HepG2 (cell line): ENCODE measurements around the gene NEDD4L.

Experiments
- ARHGAP35 ChIP-seq: sonication (generic); formaldehyde crosslinking; IDR thresholded peaks from 2 replicates; pipeline ENCODE4 v1.9.0; 2022; ENCODE audit warnings: mild to moderate bottlenecking, inconsistent platforms, moderate library complexity, missing genetic modification reagents, borderline replicate concordance
- FLYWCH1 ChIP-seq: sonication (generic); formaldehyde crosslinking; IDR thresholded peaks from 2 replicates; pipeline ENCODE4 v1.8.1; 2023; ENCODE audit warnings: mild to moderate bottlenecking, missing genetic modification reagents
- FOXC1 ChIP-seq: sonication (generic); formaldehyde crosslinking; IDR thresholded peaks from 2 replicates; pipeline ENCODE4 v1.8.0; 2022; ENCODE audit warnings: mild to moderate bottlenecking, missing genetic modification reagents, borderline replicate concordance
- HDAC6 ChIP-seq: fragments of 200-600 bp; sonication (generic); IDR thresholded peaks from 2 replicates; pipeline ENCODE4 v1.7.0; 2017; ENCODE audit warnings: mild to moderate bottlenecking, antibody characterized with exemption, low read length, low read depth
- KDM1A ChIP-seq: IDR thresholded peaks from 2 replicates; pipeline ENCODE4 v1.6.1; 2016; ENCODE audit warnings: missing compliant biosample characterization
- MXI1 ChIP-seq: IDR thresholded peaks from 3 replicates; pipeline ENCODE4 v1.6.1; 2012; ENCODE audit warnings: low read depth, low read length, inconsistent platforms, borderline replicate concordance
- RCOR2 ChIP-seq: IDR thresholded peaks from 2 replicates; pipeline ENCODE4 v1.6.1; 2016; ENCODE audit warnings: missing biosample characterization, missing genetic modification reagents
- SUZ12 ChIP-seq: fragments of 150-350 bp; IDR thresholded peaks from 2 replicates; pipeline ENCODE4 v1.6.1; 2014; ENCODE audit warnings: low read depth, low read length
- ZBTB8A ChIP-seq: sonication (generic); formaldehyde crosslinking; IDR thresholded peaks from 2 replicates; pipeline ENCODE4 v1.4.0; 2020; ENCODE audit warnings: mild to moderate bottlenecking, low read depth, missing genetic modification reagents, borderline replicate concordance
- ZNF776 ChIP-seq: sonication (generic); formaldehyde crosslinking; IDR thresholded peaks from 2 replicates; pipeline ENCODE4 v1.4.0; 2020; ENCODE audit warnings: mild to moderate bottlenecking, missing genetic modification reagents
- TF ChIP-seq, protein P1 (sequence below), 2 experiments: IDR thresholded peaks; 2 replicates each; pipeline ENCODE4 v1.6.1; 2011 to 2012; ENCODE audit warnings: low read length in 2 of 2, borderline replicate concordance in 1 of 2, low read depth in 1 of 2, mild to moderate bottlenecking in 1 of 2, moderate library complexity in 1 of 2
- TF ChIP-seq, protein P2 (sequence below): sonication (generic); formaldehyde crosslinking; IDR thresholded peaks from 2 replicates; pipeline ENCODE4 v1.4.0; 2020; ENCODE audit warnings: missing genetic modification reagents

DNA sequence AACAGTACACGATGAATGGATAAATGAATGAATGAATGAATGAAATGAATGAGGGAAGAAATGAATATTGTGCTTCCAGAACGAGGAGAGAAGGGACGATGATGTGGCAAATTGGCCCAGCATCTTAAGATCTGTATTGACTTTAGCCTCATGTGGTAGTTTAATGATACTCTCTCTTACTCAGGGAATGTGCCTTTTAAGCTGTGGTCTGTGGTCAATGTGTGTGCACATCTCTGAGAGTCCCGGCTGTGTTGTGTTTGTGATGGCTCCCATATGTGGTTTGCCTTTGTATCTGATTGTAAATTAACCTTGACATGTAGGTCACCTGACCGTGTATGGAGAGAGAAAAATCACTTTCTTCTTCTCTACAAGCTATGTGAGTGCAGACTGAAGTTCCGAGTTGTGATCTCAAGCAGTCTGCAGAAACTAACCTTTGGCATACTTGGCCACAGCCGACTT lies 91.2 kb downstream of the NEDD4L start:
- no peak for TF ChIP-seq RCOR2 (CRISPR knock-in tag)
- no peak for TF ChIP-seq ARHGAP35 (CRISPR knock-in tag)
- TF ChIP-seq MXI1: no peak
- no peak for TF ChIP-seq ZBTB8A (CRISPR knock-in tag)
- TF ChIP-seq FOXC1: no peak
- TF ChIP-seq FLYWCH1 (CRISPR knock-in tag): no peak
- TF ChIP-seq, protein P1, sequence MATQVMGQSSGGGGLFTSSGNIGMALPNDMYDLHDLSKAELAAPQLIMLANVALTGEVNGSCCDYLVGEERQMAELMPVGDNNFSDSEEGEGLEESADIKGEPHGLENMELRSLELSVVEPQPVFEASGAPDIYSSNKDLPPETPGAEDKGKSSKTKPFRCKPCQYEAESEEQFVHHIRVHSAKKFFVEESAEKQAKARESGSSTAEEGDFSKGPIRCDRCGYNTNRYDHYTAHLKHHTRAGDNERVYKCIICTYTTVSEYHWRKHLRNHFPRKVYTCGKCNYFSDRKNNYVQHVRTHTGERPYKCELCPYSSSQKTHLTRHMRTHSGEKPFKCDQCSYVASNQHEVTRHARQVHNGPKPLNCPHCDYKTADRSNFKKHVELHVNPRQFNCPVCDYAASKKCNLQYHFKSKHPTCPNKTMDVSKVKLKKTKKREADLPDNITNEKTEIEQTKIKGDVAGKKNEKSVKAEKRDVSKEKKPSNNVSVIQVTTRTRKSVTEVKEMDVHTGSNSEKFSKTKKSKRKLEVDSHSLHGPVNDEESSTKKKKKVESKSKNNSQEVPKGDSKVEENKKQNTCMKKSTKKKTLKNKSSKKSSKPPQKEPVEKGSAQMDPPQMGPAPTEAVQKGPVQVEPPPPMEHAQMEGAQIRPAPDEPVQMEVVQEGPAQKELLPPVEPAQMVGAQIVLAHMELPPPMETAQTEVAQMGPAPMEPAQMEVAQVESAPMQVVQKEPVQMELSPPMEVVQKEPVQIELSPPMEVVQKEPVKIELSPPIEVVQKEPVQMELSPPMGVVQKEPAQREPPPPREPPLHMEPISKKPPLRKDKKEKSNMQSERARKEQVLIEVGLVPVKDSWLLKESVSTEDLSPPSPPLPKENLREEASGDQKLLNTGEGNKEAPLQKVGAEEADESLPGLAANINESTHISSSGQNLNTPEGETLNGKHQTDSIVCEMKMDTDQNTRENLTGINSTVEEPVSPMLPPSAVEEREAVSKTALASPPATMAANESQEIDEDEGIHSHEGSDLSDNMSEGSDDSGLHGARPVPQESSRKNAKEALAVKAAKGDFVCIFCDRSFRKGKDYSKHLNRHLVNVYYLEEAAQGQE (IDR thresholded peaks at IDR 0.05; ENCODE audit: borderline replicate concordance in 1 of 2, low read depth in 1 of 2, low read length in 2 of 2): no peak
- no peak for TF ChIP-seq ZNF776 (CRISPR knock-in tag)
- TF ChIP-seq KDM1A: no peak
- TF ChIP-seq HDAC6: no peak
- TF ChIP-seq SUZ12: no peak
- TF ChIP-seq, protein P2, sequence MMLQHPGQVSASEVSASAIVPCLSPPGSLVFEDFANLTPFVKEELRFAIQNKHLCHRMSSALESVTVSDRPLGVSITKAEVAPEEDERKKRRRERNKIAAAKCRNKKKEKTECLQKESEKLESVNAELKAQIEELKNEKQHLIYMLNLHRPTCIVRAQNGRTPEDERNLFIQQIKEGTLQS (CRISPR knock-in tag): no peak
